HG02870 (cell line): ENCODE results near the gene PRAMEF1.
"Not testable (repeated sequence)": the region's sequence is repeated elsewhere in the genome, so short reads cannot be mapped to it uniquely, and the experiment has no call there.

ENCODE experiments used
- ATAC-seq: cut with Tn5 transposase; IDR thresholded peaks from one replicate; pipeline ENCODE4 v1.9.1; 2021; ENCODE audit warnings: mild to moderate bottlenecking, moderate library complexity; ENCODE audit not compliant: unreplicated experiment

PRAMEF1 gene

GRCh38 chr1:12791097-12791496 is at the start of gene PRAMEF1:
Gene PRAMEF1 (plus strand): TSS chr1:12791397. CDS start chr1:12793228, 1,831 bp downstream.
- ATAC-seq = not testable (repeated sequence)

DNA sequence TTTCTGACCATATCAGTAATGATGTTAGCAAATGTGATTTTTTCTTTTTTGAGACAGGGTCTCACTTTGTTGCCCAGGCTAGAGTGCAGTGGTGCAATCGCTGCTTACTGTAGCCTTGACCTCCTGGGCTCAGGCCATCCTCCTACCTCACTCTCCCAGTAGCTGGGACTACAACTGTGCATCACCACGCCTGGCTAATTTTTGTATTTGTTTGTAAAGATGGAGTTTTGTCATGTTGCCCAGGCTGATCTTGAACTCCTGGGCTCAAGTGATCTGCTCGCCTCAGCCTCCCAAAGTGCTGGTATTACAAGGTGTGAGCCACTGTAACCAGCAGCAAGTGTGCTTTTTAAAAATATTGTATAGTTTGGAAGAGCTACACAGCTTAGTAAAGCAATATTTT is 49.3 kb upstream of the PRAMEF1 start:
- ATAC-seq = no peak

GRCh38 chr1:12745126-12745991 is 45.8 kb upstream of the PRAMEF1 start:
- ATAC-seq = no peak

- no peak for ATAC-seq
Observed at GRCh38 chr1:12745992-12746323, 45.2 kb upstream of the PRAMEF1 start, which contains the start of gene CFAP107. Gene CFAP107 (plus strand): TSS chr1:12746200. CDS start chr1:12746431, 231 bp downstream.

DNA sequence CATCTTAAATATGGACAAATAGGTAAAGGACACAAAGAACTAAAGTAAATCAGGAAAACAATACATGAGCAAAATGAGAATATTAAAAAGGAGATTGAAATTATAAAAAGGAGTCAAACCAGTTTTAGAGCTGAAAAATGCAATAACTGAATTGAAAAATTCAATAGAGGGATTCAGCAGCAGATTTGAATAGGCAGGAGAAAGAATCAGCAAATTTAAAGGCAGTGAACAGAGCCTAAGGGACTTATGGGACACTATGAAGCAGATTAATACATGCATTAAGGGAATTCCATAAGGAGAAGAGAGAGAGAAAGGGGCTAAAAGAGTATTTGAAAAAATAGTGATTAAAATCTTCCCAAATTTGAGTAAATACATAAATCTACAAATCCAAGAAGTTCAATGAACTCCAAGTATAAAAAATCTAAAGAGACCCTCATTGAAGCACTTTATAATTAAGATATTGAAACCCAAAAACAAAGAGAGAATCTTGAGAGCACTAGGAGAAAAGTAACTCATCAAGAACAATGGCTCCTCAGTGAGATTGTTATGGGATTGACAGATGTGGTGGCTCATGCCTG is 42.3 kb upstream of the PRAMEF1 start:
- no peak for ATAC-seq

GRCh38 chr1:12754738-12755137 is 36.5 kb upstream of the PRAMEF1 start:
- ATAC-seq = no peak

GRCh38 chr1:12756273-12756672 is 34.9 kb upstream of the PRAMEF1 start:
- ATAC-seq = no peak

GRCh38 chr1:12756768-12757413 is 34.3 kb upstream of the PRAMEF1 start:
- ATAC-seq = no peak

DNA sequence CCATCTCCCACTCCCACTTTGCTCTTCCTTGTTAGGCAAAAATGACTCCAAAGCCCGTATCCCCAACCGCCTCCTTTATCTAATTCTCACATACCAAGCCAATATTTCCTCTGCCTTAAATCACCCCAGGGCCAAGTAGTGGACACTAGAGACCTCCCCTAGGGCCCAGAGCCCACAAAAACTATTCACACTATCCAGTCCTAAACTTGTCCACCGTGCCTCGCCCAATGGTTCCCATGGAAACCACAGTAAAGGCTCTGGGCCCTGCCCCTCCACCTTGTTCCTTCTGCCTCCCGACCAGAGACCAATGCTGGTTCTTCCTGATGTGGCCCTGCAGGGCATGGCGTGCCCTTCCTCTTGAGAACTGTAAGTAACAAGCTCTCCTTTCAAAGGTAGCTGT is 33.4 kb upstream of the PRAMEF1 start:
- no peak for ATAC-seq

DNA sequence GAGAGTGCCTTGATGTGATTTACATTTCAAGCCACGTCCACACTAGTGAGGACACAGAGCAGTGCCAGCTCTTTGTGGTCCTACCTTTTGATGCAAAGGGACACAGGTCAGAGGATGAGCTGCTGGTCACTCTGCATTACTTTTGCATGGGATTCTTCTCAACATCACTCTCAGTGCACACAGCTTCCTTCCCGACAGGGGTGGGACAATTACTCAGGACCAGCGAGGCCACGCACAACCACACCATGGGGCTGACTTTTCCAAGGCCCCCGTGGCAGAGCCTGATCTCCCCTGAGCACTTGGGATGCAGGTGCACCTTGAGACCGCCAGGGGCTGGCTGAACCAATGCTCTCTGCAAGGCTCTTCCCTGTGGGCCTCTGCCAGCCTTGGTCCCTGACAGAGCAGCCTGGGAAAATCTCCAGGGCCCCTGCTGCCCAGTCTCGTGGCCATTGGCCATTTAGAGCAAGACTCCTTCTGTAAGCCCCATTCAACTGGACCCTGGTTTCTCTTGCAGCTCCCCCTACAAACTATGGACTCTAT is 30.9 kb upstream of the PRAMEF1 start:
- ATAC-seq = no peak

- ATAC-seq = no peak
Observed at GRCh38 chr1:12761781-12762180, 29.4 kb upstream of the PRAMEF1 start.

DNA sequence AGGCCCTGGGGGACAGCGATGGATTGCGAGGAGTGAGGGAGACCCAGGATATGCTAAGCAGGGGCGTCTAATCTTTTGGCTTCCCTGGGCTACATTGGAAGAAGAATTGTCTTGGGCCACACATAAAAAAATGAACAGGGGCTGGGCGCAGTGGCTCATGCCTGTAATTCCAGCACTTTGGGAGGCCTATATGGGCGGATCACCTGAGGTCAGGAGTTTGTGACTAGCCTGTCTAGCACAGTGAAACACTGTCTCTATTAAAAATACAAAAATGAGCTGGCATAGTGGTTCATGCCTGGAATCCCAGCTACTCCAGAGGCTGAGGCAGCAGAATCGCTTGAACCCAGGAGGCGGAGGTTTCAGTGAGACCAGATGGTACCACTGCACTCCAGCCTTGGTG is 28.4 kb upstream of the PRAMEF1 start:
- ATAC-seq = no peak

DNA sequence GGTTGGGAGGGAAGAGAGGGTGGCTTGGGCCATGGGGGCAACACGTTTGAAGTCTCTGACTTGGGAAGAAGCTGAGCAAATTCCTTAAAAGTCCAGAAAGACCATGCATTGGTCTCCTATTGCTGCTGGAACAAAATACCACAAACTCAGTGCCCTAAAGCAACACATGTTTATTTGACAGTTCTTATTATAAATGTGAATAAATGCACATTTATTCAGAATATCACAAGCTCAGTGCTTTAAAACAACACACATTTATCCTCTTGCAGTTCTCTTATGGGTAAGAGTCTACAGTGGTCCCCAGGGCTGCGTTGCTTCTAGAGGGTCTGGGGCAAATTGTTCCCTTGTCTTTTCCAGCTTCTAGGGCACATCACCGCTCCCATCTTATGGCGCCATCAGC is 27.7 kb upstream of the PRAMEF1 start:
- no peak for ATAC-seq

GRCh38 chr1:12764016-12764415 is 27.2 kb upstream of the PRAMEF1 start:
- no peak for ATAC-seq

DNA sequence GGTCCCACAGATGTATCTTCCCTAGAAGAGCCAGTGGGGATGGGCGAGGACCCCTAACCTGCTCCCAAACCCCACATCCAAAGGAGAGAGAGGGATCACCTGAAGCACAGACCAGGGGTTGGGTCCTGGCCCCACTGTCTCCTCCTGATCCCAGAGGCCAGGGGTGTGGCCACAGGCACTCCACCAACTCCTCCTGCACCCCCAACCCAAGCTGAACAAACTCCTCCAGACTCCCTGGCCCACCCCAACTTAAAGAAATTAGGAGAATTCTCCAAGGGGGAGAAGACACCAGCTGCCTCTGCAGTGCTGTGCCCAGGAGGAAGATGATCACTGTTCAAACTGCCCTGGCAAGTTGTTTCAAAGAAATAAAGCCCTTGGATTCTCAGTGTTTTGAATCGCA is 22.2 kb upstream of the PRAMEF1 start:
- no peak for ATAC-seq

DNA sequence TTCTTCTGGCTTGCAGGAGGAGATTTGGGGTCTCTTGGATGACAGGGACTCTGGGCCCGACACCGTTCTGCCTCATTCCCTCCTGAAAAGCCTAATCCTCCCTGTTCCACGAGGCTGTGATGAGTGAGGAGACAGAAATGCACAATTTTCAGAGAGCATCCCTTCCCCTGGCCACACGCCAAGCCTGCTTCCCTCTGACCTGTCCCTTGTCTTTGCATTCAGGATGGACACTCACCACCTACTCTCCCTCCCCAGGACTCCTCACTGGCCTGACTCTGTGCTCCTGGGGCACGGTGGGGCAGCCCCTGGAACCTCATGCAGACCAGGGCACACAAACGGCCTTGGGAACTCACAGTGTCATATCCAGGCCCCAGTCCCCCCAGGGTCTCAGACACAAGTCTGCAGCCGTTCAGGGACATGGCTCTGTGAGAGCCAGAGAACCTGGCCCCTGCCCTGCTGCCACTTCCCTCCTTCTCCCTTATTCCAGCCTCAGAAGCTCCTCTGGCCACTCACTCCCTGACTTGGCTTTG is 21.2 kb upstream of the PRAMEF1 start:
- ATAC-seq = no peak

GRCh38 chr1:12770620-12771019 is 20.6 kb upstream of the PRAMEF1 start:
- ATAC-seq = no peak

- no peak for ATAC-seq
Observed at GRCh38 chr1:12771186-12771585, 20.0 kb upstream of the PRAMEF1 start.

GRCh38 chr1:12772520-12772919 is 18.7 kb upstream of the PRAMEF1 start:
- no peak for ATAC-seq

DNA sequence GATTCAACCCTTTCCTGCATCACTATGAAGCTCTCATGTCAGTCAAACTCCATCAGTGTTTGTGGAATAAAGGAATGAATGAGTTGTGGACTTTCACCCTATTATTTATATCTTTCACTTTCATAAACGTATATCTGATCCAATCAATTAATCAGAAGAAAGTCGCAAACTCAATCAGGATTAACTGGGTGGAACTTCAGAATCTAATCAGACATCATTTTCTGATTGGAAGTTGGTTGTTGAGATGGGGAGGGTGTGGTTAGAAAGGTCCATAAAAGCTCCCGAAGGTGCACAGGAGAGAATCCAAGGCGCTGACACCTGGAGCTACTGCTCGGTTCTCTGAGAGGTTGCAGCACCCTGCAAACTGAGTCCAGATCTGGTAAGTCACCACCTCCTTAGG is 17.8 kb upstream of the PRAMEF1 start, which contains the start of gene PRAMEF12:
TSS of gene PRAMEF12 (plus strand) at position 301 of the 400 bp plus-strand sequence. CDS start 1,130 bp downstream, outside the sequence.
- no peak for ATAC-seq

DNA sequence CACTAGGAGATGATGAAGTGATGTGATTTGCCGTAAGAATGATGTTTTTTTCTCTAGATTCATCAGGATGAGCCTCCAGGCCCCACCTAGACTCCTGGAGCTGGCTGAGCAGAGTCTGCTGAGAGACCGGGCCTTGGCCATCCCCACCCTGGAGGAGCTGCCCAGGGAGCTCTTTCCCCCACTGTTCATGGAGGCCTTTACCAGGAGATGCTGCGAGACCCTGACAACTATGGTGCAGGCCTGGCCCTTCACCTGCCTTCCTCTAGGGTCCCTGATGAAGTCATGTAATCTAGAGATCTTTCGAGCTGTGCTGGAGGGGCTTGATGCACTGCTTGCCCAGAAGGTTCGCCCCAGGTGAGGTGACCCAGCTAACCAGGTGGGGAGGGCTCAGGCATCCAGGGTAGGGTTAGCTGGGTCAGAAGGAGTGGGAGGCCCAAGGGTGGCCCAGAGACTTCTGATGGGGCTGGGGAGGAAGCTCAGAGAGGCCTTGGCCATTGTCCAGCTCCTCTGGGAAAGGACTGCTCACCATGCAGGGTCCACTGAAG is 16.3 kb upstream of the PRAMEF1 start:
- no peak for ATAC-seq
